Common myeloid progenitor, CD34-positive (primary cell): ENCODE results near the gene COL26A1.

Experiments used
- CTCF ChIA-PET: fragments of 350-600 bp; sonication (Branson Sonifier 250); formaldehyde crosslinking; loops from one replicate; lab custom pipeline; 2021; ENCODE audit warnings: antibody characterized with exemption; lab: Charles Lee
- POLR2A ChIA-PET: fragments of 350-600 bp; sonication (Branson Sonifier 250); formaldehyde crosslinking; loops from one replicate; lab custom pipeline; 2021; ENCODE audit warnings: antibody characterized with exemption; lab: Charles Lee
- DNase-seq, 3 donors: peaks; one replicate each; pipeline versions ENCODE4 v3.0.0 to v3.0.0-alpha.2; 2013
- H3K27ac ChIP-seq, 2 experiments: 1 replicate in 1 of 2; 2 replicates in 1 of 2; pipeline ENCODE4 v1.7.0; 2013; ENCODE audit warnings: inconsistent platforms in 2 of 2, low read length in 2 of 2, mild to moderate bottlenecking in 2 of 2, low read depth in 1 of 2, moderate library complexity in 1 of 2; ENCODE audit not compliant: severe bottlenecking in 2 of 2, insufficient read depth in 1 of 2, poor library complexity in 1 of 2
- H3K27me3 ChIP-seq, 5 experiments: replicated peaks in 2 of 5; 1 replicate in 3 of 5; 2 replicates in 2 of 5; pipeline versions ENCODE4 v1.6.1 to v1.7.0; 2013; ENCODE audit warnings: low read length in 4 of 5, mild to moderate bottlenecking in 2 of 5, moderate library complexity in 2 of 5, inconsistent platforms in 1 of 5; ENCODE audit not compliant: insufficient read depth in 5 of 5, control insufficient read depth in 4 of 5
- H3K36me3 ChIP-seq, 4 experiments: 1 replicate in 2 of 4; 2 replicates in 2 of 4; pipeline versions ENCODE4 v1.6.1 to v1.7.0; 2013; ENCODE audit warnings: low read length in 3 of 4, control low read depth in 1 of 4, mild to moderate bottlenecking in 1 of 4; ENCODE audit not compliant: control insufficient read depth in 4 of 4, insufficient read depth in 4 of 4
- H3K4me1 ChIP-seq, 4 experiments: 1 replicate in 3 of 4; 2 replicates in 1 of 4; pipeline versions ENCODE4 v1.6.1 to v1.7.1; 2013; ENCODE audit warnings: low read length in 3 of 4, mild to moderate bottlenecking in 3 of 4, control low read depth in 1 of 4, inconsistent platforms in 1 of 4, moderate library complexity in 1 of 4; ENCODE audit not compliant: control insufficient read depth in 4 of 4, insufficient read depth in 4 of 4; ENCODE audit errors: control extremely low read depth in 1 of 4
- H3K4me3 ChIP-seq, 7 experiments: 1 replicate in 4 of 7; 2 replicates in 3 of 7; pipeline versions ENCODE4 v1.5.1 to v1.7.0; 2013; ENCODE audit warnings: mild to moderate bottlenecking in 7 of 7, low read length in 6 of 7, moderate library complexity in 6 of 7, inconsistent platforms in 2 of 7, low read depth in 2 of 7, control low read depth in 1 of 7; ENCODE audit not compliant: insufficient read depth in 4 of 7, control insufficient read depth in 1 of 7; ENCODE audit errors: extremely low read depth in 1 of 7
- H3K9me3 ChIP-seq, 5 experiments: 1 replicate in 4 of 5; 2 replicates in 1 of 5; pipeline versions ENCODE4 v1.6.1 to v1.7.1; 2013; ENCODE audit warnings: low read length in 4 of 5, mild to moderate bottlenecking in 2 of 5, inconsistent platforms in 1 of 5, low read depth in 1 of 5, moderate library complexity in 1 of 5; ENCODE audit not compliant: control insufficient read depth in 4 of 5, insufficient read depth in 2 of 5; ENCODE audit errors: control extremely low read depth in 1 of 5
- WGBS: methylation state at CpG from one replicate; pipeline ENCODE4 v1.1.5; 2013; ENCODE audit not compliant: insufficient coverage; 5-methylcytosine and 5-hydroxymethylcytosine counted together

Gene COL26A1

GRCh38 chr7:101519324-101520023 lies 156.8 kb downstream of the COL26A1 start:
- no peak for DNase-seq
- Histone ChIP-seq H3K27me3 (peaks cover 0 to 2% (median 0%) of the 10 kb centered on the region in 5 experiments), H3K36me3 (no peaks in the 10 kb centered on the region), H3K4me3 (no peak overlapping the region), H3K4me1 (no peaks in the 10 kb centered on the region), H3K27ac (no peak overlapping the region), H3K9me3 (peaks cover 0 to 12% (median 2%) of the 10 kb centered on the region in 5 experiments)
- 96% methylated on average over 12 of the region's 12 CpGs for WGBS
- POLR2A ChIA-PET: no interaction called here
- CTCF ChIA-PET: interaction anchor here (0.7 to 2.3 kb wide), 7 partner anchors 9 to 155 kb away, joined by 4 to 9 read pairs (median 5); no protein-coding TSS in a partner anchor

GRCh38 chr7:101521430-101521925 lies 158.8 kb downstream of the COL26A1 start:
- Histone ChIP-seq H3K4me1 (no peaks in the 10 kb centered on the region), H3K9me3 (peaks cover 0 to 12% (median 2%) of the 10 kb centered on the region in 5 experiments), H3K4me3 (no peak overlapping the region), H3K27ac (no peak overlapping the region), H3K27me3 (peaks cover 0 to 2% (median 0%) of the 10 kb centered on the region in 5 experiments), H3K36me3 (no peaks in the 10 kb centered on the region)
- WGBS: 94% methylated on average over 5 of the region's 5 CpGs
- no peak for DNase-seq
- ChIA-PET CTCF (no interaction called here), POLR2A (no interaction called here)

GRCh38 chr7:101522021-101522420 lies 159.3 kb downstream of the COL26A1 start:
- 100% methylated on average over 3 of the region's 5 CpGs for WGBS
- DNase-seq: no peak
- no peak overlapping the region for H3K27ac ChIP-seq
- H3K27me3 ChIP-seq: peaks cover 0 to 2% (median 0%) of the 10 kb centered on the region in 5 experiments
- H3K4me3 ChIP-seq: no peak overlapping the region
- POLR2A ChIA-PET: no interaction called here
- CTCF ChIA-PET: no interaction called here
- H3K9me3 ChIP-seq: peaks cover 0 to 12% (median 2%) of the 10 kb centered on the region in 5 experiments
- H3K36me3 ChIP-seq: no peaks in the 10 kb centered on the region
- no peaks in the 10 kb centered on the region for H3K4me1 ChIP-seq

- Histone ChIP-seq H3K36me3 (no peaks in the 10 kb centered on the region), H3K4me3 (no peak overlapping the region), H3K27me3 (no peaks in the 10 kb centered on the region), H3K27ac (no peak overlapping the region), H3K4me1 (peaks cover 0 to 11% (median 3%) of the 10 kb centered on the region in 4 experiments), H3K9me3 (peaks cover 0 to 2% (median 0%) of the 10 kb centered on the region in 5 experiments)
- ChIA-PET POLR2A (no interaction called here), CTCF (interaction anchor here (2.5 to 2.6 kb wide), 2 partner anchors 8 to 10 kb away, joined by 5 to 11 read pairs; no protein-coding TSS in a partner anchor)
- no peak for DNase-seq
- 96% methylated on average over 11 of the region's 13 CpGs for WGBS
Observed at GRCh38 chr7:101527844-101528667, 165.4 kb downstream of the COL26A1 start.

GRCh38 chr7:101529560-101529959 lies 166.9 kb downstream of the COL26A1 start:
- POLR2A ChIA-PET: no interaction called here

GRCh38 chr7:101531726-101532357 lies 169.2 kb downstream of the COL26A1 start:
- no peak overlapping the region for H3K4me3 ChIP-seq
- no peaks in the 10 kb centered on the region for H3K9me3 ChIP-seq
- DNase-seq: no peak
- CTCF ChIA-PET: interaction anchor here (0.9 to 1.2 kb wide), 2 partner anchors 9 to 12 kb away, joined by 3 to 6 read pairs; no protein-coding TSS in a partner anchor
- POLR2A ChIA-PET: interaction anchor here (0.5 kb wide), 1 partner anchor 267 kb away, joined by 3 read pairs; no protein-coding TSS in a partner anchor
- H3K27ac ChIP-seq: no peak overlapping the region
- no peaks in the 10 kb centered on the region for H3K36me3 ChIP-seq
- H3K27me3 ChIP-seq: no peaks in the 10 kb centered on the region
- 96% methylated on average over 11 of the region's 16 CpGs for whole genome bisulfite sequencing
- peaks cover 0 to 11% (median 8%) of the 10 kb centered on the region in 4 experiments for H3K4me1 ChIP-seq

More at GRCh38 chr7:101529560-101529959, 166.9 kb downstream of the COL26A1 start:
- Histone ChIP-seq H3K27ac (no peak overlapping the region), H3K27me3 (no peaks in the 10 kb centered on the region), H3K9me3 (no peaks in the 10 kb centered on the region), H3K4me3 (no peak overlapping the region), H3K4me1 (peaks cover 0 to 11% (median 3%) of the 10 kb centered on the region in 4 experiments), H3K36me3 (no peaks in the 10 kb centered on the region)
- DNase-seq: no peak
- 92% methylated on average over 2 of the region's 4 CpGs for WGBS
- CTCF ChIA-PET: interaction anchor here (0.6 to 2.6 kb wide), 3 partner anchors 9 to 71 kb away, joined by 3 to 11 read pairs (median 5); no protein-coding TSS in a partner anchor
